CD14-positive monocyte (primary cell): Measurements from ENCODE around the gene GLRX3. TPM values are rescaled to one million over a fixed set of nuclear protein-coding genes. Genes with fewer than 3 reads are reported as not detected.

Experiments used
- DNase-seq, 3 donors: peaks; one replicate each; pipeline ENCODE4 v3.0.0-alpha.2; 2011 to 2022
- H2AFZ ChIP-seq: 2 replicates; pipeline ENCODE4 v1.6.0; 2012; ENCODE audit warnings: mild to moderate bottlenecking, low read depth, low read length, inconsistent platforms; ENCODE audit not compliant: insufficient read depth, poor library complexity, severe bottlenecking
- H3K27ac ChIP-seq, 2 donors: 1 replicate in 1 of 2; 2 replicates in 1 of 2; pipeline ENCODE4 v1.5.1; 2012 to 2013; ENCODE audit warnings: low read length in 2 of 2, control low read depth in 1 of 2, inconsistent platforms in 1 of 2, low read depth in 1 of 2, mild to moderate bottlenecking in 1 of 2
- H3K27me3 ChIP-seq, 2 donors: one replicate each; pipeline versions ENCODE4 v1.6.0 to v1.6.1; 2011 to 2013; ENCODE audit warnings: low read length in 2 of 2; ENCODE audit not compliant: control insufficient read depth in 2 of 2, insufficient read depth in 2 of 2
- H3K36me3 ChIP-seq, 2 donors: replicated peaks in 1 of 2; 1 replicate in 1 of 2; 2 replicates in 1 of 2; pipeline versions ENCODE4 v1.5.1 to v1.6.1; 2012 to 2013; ENCODE audit warnings: low read length in 2 of 2, control low read depth in 1 of 2, inconsistent platforms in 1 of 2, mild to moderate bottlenecking in 1 of 2; ENCODE audit not compliant: insufficient read depth in 2 of 2, control insufficient read depth in 1 of 2
- H3K4me1 ChIP-seq, 2 donors: 1 replicate in 1 of 2; 2 replicates in 1 of 2; pipeline versions ENCODE4 v1.5.1 to v1.6.1; 2012 to 2013; ENCODE audit warnings: low read length in 2 of 2, control low read depth in 1 of 2, inconsistent platforms in 1 of 2, mild to moderate bottlenecking in 1 of 2, moderate library complexity in 1 of 2; ENCODE audit not compliant: insufficient read depth in 2 of 2, control insufficient read depth in 1 of 2
- H3K4me2 ChIP-seq: replicated peaks from 2 replicates; pipeline ENCODE3; 2012; ENCODE audit warnings: low read length, moderate library complexity, mild to moderate bottlenecking; ENCODE audit not compliant: poor library complexity, severe bottlenecking; ENCODE audit errors: extremely low read depth
- H3K4me3 ChIP-seq, 3 experiments: fragments of 200-600 bp in 1 of 3; sonication (generic) in 1 of 3; replicated peaks in 1 of 3; 1 replicate in 2 of 3; 2 replicates in 1 of 3; pipeline ENCODE4 v1.5.1; 2011 to 2013; ENCODE audit warnings: low read length in 3 of 3, mild to moderate bottlenecking in 3 of 3, control low read depth in 2 of 3, low read depth in 2 of 3, inconsistent platforms in 1 of 3, moderate library complexity in 1 of 3
- H3K79me2 ChIP-seq: 2 replicates; pipeline ENCODE4 v1.6.0; 2012; ENCODE audit warnings: mild to moderate bottlenecking, control low read depth, inconsistent platforms, low read length, moderate library complexity; ENCODE audit not compliant: insufficient read depth
- H3K9ac ChIP-seq: 2 replicates; pipeline ENCODE4 v1.6.0; 2017; ENCODE audit warnings: low read length, mild to moderate bottlenecking; ENCODE audit not compliant: insufficient read depth, poor library complexity, severe bottlenecking
- H3K9me3 ChIP-seq, 2 donors: replicated peaks in 1 of 2; 1 replicate in 1 of 2; 2 replicates in 1 of 2; pipeline versions ENCODE4 v1.5.1 to v1.6.1; 2012 to 2013; ENCODE audit warnings: low read length in 2 of 2, control low read depth in 1 of 2; ENCODE audit not compliant: control insufficient read depth in 1 of 2, insufficient read depth in 1 of 2
- H4K20me1 ChIP-seq: 2 replicates; pipeline ENCODE4 v1.6.0; 2012; ENCODE audit warnings: mild to moderate bottlenecking, low read length, control low read depth, moderate library complexity; ENCODE audit not compliant: insufficient read depth
- H3K27ac Mint-ChIP-seq, 7 donors: one replicate each; pipeline ENCODE4 v1.8.0; 2020; ENCODE audit warnings: mild to moderate bottlenecking in 7 of 7, mixed read lengths in 7 of 7, moderate library complexity in 6 of 7, inconsistent platforms in 2 of 7
- H3K27me3 Mint-ChIP-seq, 3 donors: one replicate each; pipeline ENCODE4 v1.8.0; 2021 to 2022; ENCODE audit warnings: low read depth in 3 of 3, mild to moderate bottlenecking in 3 of 3, mixed read lengths in 3 of 3, moderate library complexity in 3 of 3, inconsistent platforms in 1 of 3
- H3K36me3 Mint-ChIP-seq, 2 donors: one replicate each; pipeline ENCODE4 v1.8.0; 2020; ENCODE audit warnings: mixed read lengths in 2 of 2, inconsistent platforms in 1 of 2, mild to moderate bottlenecking in 1 of 2
- H3K4me1 Mint-ChIP-seq: one replicate; pipeline ENCODE4 v1.8.0; 2020; ENCODE audit warnings: mild to moderate bottlenecking, mixed read lengths
- H3K4me3 Mint-ChIP-seq, 2 donors: one replicate each; pipeline ENCODE4 v1.8.0; 2020; ENCODE audit warnings: mild to moderate bottlenecking in 2 of 2, mixed read lengths in 2 of 2, moderate library complexity in 1 of 2
- H3K9me3 Mint-ChIP-seq, 7 donors: one replicate each; pipeline ENCODE4 v1.8.0; 2020 to 2022; ENCODE audit warnings: mixed read lengths in 7 of 7, mild to moderate bottlenecking in 6 of 7, moderate library complexity in 6 of 7, inconsistent platforms in 2 of 7
- CTCF ChIP-seq: fragments of 200-600 bp; IDR thresholded peaks from one replicate; pipeline ENCODE4 v1.8.0; 2022; ENCODE audit warnings: antibody characterized with exemption, mild to moderate bottlenecking
- WGBS: methylation state at CpG from one replicate; pipeline ENCODE4 v1.1.5; 2013; ENCODE audit warnings: missing lambda C conversion rate; ENCODE audit not compliant: insufficient coverage; 5-methylcytosine and 5-hydroxymethylcytosine counted together
- intact Hi-C, 2 donors: fragments of 100-400 bp; cut with micrococcal nuclease; formaldehyde crosslinking; loops; one replicate each; pipeline versions ENCODE4 v1.15.0 to v1.15.1; 2023
- polyA plus RNA-seq, 3 donors: library from polyadenylated mRNA; depleted of rRNA in 1 of 3; unstranded in 2 of 3; stranded (reverse) in 1 of 3; fragments of 300-500 nt in 2 of 3; fragments of >200 nt in 1 of 3; fragmentation: Illumina TruSeq in 2 of 3; gene quantifications; 1 replicate in 2 of 3; 2 replicates in 1 of 3; pipeline ENCODE4 v1.2.3, GENCODE V29; 2012 to 2021

Gene GLRX3
- polyA plus RNA-seq, 3 donors: 25.3 to 94.1 (median 78.2) TPM

- no peak for TF ChIP-seq CTCF
- no peaks in the 10 kb centered on the region for H3K9me3 Mint-ChIP-seq
- peak overlapping the region in 2 of 7 donors; percentile 13 to 52 for H3K27ac Mint-ChIP-seq
- Histone ChIP-seq H3K9ac (no peak overlapping the region), H4K20me1 (no peaks in the 10 kb centered on the region), H3K4me3 (no peak overlapping the region), H3K36me3 (peaks cover 60 to 91% of the 10 kb centered on the region in 2 donors), H3K4me1 (no peaks in the 10 kb centered on the region), H3K9me3 (no peaks in the 10 kb centered on the region), H2AFZ (no peak overlapping the region), H3K79me2 (no peaks in the 10 kb centered on the region), H3K4me2 (no peak overlapping the region), H3K27me3 (no peaks in the 10 kb centered on the region), H3K27ac (no peak overlapping the region)
- H3K4me3 Mint-ChIP-seq: no peak overlapping the region
- H3K27me3 Mint-ChIP-seq: peaks cover 0 to 2% (median 1%) of the 10 kb centered on the region in 3 donors
- WGBS: 100% methylated on average over 5 of the region's 7 CpGs
- peaks cover 73 to 82% of the 10 kb centered on the region in 2 donors for H3K36me3 Mint-ChIP-seq
- intact Hi-C loops: no loop called here
- DNase-seq: no peak
- H3K4me1 Mint-ChIP-seq: no peaks in the 10 kb centered on the region
These were observed 31.5 kb downstream of the GLRX3 start for GRCh38 chr10:130167707-130168106.

- H3K27ac ChIP-seq: no peak overlapping the region
- H3K9me3 Mint-ChIP-seq: no peaks in the 10 kb centered on the region
- WGBS: 88% methylated on average over 1 of the region's 9 CpGs
- H3K4me3 Mint-ChIP-seq: no peak overlapping the region
- H3K4me1 Mint-ChIP-seq: no peaks in the 10 kb centered on the region
- no peaks in the 10 kb centered on the region for H3K9me3 ChIP-seq
- no peaks in the 10 kb centered on the region for H3K27me3 ChIP-seq
- H2AFZ ChIP-seq: no peak overlapping the region
- H4K20me1 ChIP-seq: no peaks in the 10 kb centered on the region
- no peak overlapping the region for H3K4me2 ChIP-seq
- peaks cover 51 to 93% of the 10 kb centered on the region in 2 donors for H3K36me3 ChIP-seq
- no peak overlapping the region for H3K27ac Mint-ChIP-seq
- H3K4me3 ChIP-seq: no peak overlapping the region
- intact Hi-C loops: no loop called here
- H3K36me3 Mint-ChIP-seq: peaks cover 80 to 89% of the 10 kb centered on the region in 2 donors
- no peak for TF ChIP-seq CTCF
- no peaks in the 10 kb centered on the region for H3K79me2 ChIP-seq
- DNase-seq: no peak
- no peaks in the 10 kb centered on the region for H3K4me1 ChIP-seq
- H3K27me3 Mint-ChIP-seq: peaks cover 0 to 2% (median 1%) of the 10 kb centered on the region in 3 donors
- no peak overlapping the region for H3K9ac ChIP-seq
These were observed 33.1 kb downstream of the GLRX3 start for GRCh38 chr10:130169136-130169859.
